ENCODE results near the gene SDC4.

DNA sequence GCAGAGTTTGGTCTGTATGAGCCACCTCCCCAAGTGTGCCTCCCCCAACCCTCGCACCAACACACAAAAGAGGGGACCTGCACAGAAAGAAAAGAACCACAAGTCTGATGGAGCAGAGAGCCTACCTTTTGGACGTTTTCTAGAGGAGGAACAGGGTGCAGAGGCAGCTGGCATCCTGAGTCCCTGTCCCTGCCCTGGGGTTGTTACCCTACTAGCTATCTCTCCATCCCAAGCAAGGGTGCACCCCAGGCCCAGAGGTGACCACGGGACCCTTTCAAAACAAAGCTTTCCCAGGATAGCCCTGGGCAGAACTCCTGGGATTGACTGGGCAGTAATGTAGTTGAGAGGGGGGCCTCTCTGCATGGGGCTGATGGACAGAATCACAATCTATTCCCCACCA lies 30.4 kb downstream of the SDC4 start:
- TF ChIP-seq, protein P1, sequence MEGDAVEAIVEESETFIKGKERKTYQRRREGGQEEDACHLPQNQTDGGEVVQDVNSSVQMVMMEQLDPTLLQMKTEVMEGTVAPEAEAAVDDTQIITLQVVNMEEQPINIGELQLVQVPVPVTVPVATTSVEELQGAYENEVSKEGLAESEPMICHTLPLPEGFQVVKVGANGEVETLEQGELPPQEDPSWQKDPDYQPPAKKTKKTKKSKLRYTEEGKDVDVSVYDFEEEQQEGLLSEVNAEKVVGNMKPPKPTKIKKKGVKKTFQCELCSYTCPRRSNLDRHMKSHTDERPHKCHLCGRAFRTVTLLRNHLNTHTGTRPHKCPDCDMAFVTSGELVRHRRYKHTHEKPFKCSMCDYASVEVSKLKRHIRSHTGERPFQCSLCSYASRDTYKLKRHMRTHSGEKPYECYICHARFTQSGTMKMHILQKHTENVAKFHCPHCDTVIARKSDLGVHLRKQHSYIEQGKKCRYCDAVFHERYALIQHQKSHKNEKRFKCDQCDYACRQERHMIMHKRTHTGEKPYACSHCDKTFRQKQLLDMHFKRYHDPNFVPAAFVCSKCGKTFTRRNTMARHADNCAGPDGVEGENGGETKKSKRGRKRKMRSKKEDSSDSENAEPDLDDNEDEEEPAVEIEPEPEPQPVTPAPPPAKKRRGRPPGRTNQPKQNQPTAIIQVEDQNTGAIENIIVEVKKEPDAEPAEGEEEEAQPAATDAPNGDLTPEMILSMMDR (IDR thresholded peaks at IDR 0.05), result no peak
- TF ChIP-seq POLR2A (IDR thresholded peaks at IDR 0.05) (no peak), POLR2AphosphoS5 (IDR thresholded peaks at IDR 0.05) (no peak)
